DMS53 (cell line): Measurements from ENCODE around the gene PADI4.

Source experiments
- DNase-seq: peaks from one replicate; lab custom pipeline; 2025; lab: John Stamatoyannopoulos, UW

Gene PADI4

GRCh38 chr1:17307946-17308345 is at the start of gene PADI4:
Gene PADI4, plus strand, starts transcription at chr1:17308197. Its CDS starts 26 bp downstream, at chr1:17308223.
- no peak for DNase-seq

- DNase-seq = no peak
These were observed 49.3 kb upstream of the PADI4 start for GRCh38 chr1:17258758-17259130.

GRCh38 chr1:17259233-17259873 is 48.6 kb upstream of the PADI4 start:
- DNase-seq = no peak

GRCh38 chr1:17260264-17260663 is 47.7 kb upstream of the PADI4 start:
- DNase-seq = no peak

- no peak for DNase-seq
These were observed 47.3 kb upstream of the PADI4 start for GRCh38 chr1:17260738-17261137.

- no peak for DNase-seq
These were observed 44.1 kb upstream of the PADI4 start for GRCh38 chr1:17263936-17264335.

- no peak for DNase-seq
These were observed 43.5 kb upstream of the PADI4 start for GRCh38 chr1:17264470-17264869.

GRCh38 chr1:17265162-17265561 is 42.8 kb upstream of the PADI4 start:
- DNase-seq = no peak

- no peak for DNase-seq
These were observed 42.0 kb upstream of the PADI4 start for GRCh38 chr1:17265950-17266349.

- DNase-seq = no peak
These were observed 36.9 kb upstream of the PADI4 start for GRCh38 chr1:17270891-17271765.

GRCh38 chr1:17272066-17272465 is 35.9 kb upstream of the PADI4 start:
- no peak for DNase-seq

GRCh38 chr1:17272646-17273045 is 35.4 kb upstream of the PADI4 start:
- DNase-seq = no peak

GRCh38 chr1:17273096-17273495 is 34.9 kb upstream of the PADI4 start:
- no peak for DNase-seq

- peak; percentile 73 for DNase-seq
These were observed 33.5 kb upstream of the PADI4 start for GRCh38 chr1:17274186-17275170.

GRCh38 chr1:17276568-17276967 is 31.4 kb upstream of the PADI4 start:
- peak; percentile 19 for DNase-seq

GRCh38 chr1:17277511-17278159 is 30.4 kb upstream of the PADI4 start:
- DNase-seq = no peak

- DNase-seq = peak; percentile 33
These were observed 28.8 kb upstream of the PADI4 start for GRCh38 chr1:17278996-17279830.

GRCh38 chr1:17280436-17280835 is 27.6 kb upstream of the PADI4 start:
- no peak for DNase-seq

- DNase-seq = no peak
These were observed 27.1 kb upstream of the PADI4 start for GRCh38 chr1:17280894-17281293.

GRCh38 chr1:17281775-17282181 is 26.2 kb upstream of the PADI4 start:
- no peak for DNase-seq

- DNase-seq = no peak
These were observed 25.2 kb upstream of the PADI4 start for GRCh38 chr1:17282836-17283235.
